ENCODE results near the gene HOXD3.

The HOXD3 gene

DNA sequence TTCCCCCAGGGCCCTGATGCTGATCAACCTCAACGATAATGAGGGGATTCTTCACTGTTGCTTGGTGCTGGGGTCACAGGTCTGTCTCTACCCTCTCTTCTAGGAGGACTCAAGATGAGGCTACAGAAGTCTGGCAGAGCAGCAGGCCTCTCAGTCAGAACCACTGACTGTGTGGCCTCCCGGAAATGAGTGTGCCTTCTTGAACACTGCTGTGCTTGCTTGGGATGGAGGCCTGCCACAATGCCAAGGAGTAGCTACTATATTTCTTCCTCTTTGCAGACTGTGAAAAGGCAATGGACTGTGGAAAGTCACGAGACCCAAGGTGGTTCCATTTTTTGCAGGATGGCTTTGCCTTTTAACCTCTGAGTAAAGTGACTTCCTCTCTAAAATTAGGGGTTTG lies 25.6 kb downstream of the HOXD3 start:
- DNase-seq: no peak

DNA sequence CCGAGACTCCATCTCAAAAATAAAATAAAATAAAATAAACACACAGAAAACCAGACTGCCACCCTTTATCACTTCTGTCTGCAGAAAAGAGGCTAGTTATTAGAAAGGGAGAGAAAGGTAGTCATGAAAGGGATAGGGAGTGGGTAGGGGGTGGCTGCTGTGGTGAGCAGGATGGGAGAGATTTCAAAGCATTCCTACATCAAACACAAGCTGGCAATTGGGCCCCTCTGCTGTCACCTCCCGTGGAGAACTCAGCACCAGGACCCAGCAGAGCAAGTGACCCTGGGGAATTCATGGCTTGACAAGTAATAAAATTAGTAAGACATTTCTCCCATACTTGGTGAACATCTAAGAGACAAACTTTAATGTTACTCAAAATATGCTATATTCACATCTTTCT lies 27.6 kb downstream of the HOXD3 start:
- DNase-seq: no peak

DNA sequence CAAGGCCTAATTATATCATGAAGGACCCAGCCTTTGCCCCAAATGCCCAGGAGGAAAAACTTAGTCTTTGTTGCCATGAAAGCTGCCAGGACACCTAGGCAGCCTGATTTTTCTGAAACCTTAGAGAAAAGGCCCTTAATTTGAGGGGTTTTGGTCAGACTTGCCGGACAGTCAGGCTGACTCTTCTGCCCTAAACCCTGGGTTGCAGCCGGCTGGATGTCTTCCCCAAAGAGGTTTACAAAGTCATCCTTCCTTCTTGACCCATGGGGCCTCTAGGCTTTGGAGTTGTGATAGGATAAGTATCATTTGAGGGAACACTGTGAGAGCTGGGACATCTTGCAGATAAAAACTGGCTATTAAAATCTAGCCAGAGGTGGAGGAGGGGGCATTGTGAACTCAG lies 28.9 kb downstream of the HOXD3 start:
- no peak for DNase-seq

DNA sequence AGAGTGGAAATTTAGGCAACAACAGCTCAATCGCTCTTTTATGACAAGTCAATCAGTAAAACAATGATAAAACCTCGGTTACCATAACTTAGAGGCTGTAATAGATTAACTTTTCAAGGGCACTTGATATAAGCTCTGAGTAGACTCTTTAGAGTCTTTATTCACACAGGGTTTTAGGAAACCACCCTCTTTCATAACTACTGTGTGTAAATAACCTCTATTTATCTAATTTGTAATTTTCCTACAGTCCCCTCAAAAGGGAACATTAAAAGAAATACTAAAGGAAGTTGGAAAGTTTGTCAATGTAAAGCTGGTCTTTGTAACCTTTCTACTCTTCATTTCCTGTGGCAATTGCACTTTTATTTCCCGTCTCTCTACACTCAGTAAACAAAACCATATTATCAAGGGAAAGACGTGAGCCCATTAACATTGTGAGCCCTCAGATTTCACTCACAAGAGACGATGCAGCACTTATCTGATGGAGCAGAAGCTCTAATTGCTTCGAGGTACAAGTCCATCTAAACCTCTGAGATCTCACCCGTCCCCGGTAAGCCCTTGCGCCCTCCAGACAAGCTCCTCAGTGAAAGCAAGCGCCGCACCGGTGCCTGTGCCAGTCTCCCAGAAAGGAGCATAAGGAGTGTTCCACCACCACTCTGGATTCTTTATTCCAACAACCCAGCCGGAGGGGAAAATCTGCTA lies 30.2 kb downstream of the HOXD3 start:
- DNase-seq: no peak

DNA sequence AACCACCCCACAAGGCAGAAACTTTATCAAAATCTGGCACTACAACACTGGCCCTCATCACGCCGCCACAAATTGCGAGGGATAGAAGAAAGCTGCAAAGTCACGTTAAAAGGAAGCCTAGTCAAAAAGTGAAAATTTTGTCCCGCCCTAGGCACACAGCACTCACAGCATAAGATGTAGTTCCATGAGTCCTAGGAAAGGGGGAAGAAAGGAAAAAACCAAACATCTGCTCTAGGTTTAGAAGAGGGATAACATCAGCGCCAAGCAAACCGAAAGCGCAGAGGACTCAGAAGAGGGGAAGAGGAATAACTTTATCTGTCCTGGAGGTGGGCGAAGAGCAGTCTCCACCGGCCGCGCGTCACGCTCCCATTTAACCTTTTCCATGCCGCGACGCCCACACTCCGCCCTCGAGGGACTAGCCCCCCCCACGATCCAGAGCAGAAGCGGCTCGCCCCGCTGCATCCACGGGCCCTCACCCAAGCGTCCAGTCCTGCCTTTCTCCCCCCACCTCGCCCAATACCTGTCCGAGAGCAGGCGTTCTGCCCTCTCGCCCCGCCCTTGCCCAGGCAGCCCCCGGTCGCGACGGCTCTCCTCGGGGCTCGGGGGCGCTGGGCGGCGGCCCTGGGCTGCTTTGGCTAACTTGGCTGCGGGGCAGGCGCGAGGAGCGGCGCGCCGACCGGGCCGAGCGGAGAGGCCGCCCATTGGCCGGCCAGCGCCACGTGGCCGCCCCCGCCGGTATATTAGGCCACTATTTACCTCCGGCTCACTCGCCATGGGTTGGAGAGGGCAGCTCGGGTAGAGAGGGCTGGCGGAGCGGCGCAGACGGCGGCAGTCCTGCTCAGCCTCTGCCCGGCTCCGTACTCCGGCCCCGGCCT lies 31.0 kb downstream of the HOXD3 start, which contains the start of gene HOXD1:
Gene HOXD1 (plus strand): TSS at position 770 of the 875 bp plus-strand sequence. CDS start 134 bp downstream, outside the sequence.
- no peak for DNase-seq

DNA sequence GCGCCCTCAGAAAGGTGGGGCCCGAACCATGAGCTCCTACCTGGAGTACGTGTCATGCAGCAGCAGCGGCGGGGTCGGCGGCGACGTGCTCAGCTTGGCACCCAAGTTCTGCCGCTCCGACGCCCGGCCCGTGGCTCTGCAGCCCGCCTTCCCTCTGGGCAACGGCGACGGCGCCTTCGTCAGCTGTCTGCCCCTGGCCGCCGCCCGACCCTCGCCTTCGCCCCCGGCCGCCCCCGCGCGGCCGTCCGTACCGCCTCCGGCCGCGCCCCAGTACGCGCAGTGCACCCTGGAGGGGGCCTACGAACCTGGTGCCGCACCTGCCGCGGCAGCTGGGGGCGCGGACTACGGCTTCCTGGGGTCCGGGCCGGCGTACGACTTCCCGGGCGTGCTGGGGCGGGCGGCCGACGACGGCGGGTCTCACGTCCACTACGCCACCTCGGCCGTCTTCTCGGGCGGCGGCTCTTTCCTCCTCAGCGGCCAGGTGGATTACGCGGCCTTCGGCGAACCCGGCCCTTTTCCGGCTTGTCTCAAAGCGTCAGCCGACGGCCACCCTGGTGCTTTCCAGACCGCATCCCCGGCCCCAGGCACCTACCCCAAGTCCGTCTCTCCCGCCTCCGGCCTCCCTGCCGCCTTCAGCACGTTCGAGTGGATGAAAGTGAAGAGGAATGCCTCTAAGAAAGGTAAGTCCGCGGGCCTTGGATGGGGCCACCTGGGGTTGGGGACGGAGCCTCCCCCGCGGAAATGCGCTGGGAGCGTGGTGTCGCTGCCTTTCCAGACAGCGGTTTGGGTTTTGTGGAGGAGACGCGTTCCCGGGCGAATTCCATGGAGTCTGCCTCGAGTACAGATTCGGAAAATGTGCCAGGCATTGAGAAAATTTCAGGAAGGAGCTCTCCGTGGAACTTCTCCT lies 31.9 kb downstream of the HOXD3 start:
- DNase-seq: no peak

DNA sequence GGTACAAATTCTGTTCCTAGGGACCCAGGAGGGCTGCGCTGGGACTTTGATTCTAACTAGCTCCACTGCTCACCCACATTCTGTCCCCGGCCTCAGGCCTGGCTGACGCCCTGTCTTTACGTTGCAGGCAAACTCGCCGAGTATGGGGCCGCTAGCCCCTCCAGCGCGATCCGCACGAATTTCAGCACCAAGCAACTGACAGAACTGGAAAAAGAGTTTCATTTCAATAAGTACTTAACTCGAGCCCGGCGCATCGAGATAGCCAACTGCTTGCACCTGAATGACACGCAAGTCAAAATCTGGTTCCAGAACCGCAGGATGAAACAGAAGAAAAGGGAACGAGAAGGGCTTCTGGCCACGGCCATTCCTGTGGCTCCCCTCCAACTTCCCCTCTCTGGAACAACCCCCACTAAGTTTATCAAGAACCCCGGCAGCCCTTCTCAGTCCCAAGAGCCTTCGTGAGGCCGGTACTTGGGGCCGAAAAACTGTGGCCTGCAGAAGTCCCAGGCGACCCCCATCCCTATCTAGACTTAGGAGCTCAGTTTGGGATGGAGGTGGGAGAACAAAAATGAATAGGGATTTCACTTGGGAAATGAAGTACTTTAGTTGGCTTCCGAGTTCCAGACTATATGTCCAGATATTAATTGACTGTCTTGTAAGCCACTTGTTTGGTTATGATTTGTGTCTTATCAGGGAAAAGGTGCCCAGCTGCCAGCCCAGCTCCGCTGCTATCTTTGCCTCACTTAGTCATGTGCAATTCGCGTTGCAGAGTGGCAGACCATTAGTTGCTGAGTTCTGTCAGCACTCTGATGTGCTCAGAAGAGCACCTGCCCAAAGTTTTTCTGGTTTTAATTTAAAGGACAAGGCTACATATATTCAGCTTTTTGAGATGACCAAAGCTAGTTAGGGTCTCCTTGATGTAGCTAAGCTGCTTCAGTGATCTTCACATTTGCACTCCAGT lies 32.9 kb downstream of the HOXD3 start:
- DNase-seq: no peak

DNA sequence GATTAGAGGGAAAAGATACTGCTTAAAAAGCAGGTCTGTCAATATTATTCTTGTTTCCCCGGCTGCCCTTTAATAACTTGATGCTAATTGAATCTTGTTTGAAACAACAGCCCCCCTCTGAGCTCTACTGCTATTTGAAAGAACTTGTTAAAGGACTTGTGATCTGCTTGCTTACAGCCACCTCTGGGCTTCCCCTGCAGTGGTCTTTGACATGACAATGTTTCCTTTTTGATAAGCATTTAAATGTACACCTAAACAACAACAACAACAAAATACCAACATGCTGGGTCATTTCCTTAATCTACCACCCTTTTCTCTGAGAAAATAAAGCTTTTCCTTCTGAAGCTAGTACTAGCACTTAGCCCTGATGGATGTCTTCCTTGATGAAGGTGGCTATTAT lies 35.2 kb downstream of the HOXD3 start:
- no peak for DNase-seq

DNA sequence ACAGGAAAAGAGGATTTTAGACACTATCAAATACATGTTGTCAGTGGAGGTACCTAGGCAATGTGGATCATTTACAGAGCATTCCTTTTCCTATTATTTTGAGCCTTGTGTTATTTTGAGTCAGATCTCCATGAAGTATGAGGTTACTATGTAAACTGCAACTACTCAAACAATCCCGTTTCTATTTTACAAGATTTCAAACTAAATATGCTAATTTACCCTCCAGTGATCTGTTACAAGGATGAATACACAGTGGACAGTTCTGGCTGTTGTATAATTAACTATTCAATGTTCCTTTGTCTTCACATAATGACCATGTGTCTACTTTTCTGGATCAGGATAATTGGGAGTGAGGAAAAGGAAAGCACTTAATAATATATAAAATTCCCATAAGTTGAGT lies 35.9 kb downstream of the HOXD3 start:
- no peak for DNase-seq

DNA sequence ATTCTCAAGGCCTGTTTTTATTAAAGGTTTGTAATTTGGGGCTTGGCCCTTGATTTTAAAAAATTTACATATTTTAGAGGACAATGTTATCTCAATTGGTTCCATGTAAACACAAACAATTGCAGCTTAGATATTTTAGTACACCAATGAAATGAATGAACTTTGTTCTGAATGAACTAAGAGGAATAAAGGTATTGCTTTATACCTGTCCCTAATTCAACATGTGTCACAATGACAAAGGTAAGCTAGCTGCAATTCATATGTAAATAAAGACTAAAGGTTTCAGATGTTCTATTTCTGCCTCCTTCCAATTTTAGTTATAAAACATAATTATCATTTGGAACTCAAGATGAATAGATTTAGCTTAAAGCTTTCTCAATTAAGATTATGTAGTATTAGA lies 42.8 kb downstream of the HOXD3 start:
- no peak for DNase-seq

DNA sequence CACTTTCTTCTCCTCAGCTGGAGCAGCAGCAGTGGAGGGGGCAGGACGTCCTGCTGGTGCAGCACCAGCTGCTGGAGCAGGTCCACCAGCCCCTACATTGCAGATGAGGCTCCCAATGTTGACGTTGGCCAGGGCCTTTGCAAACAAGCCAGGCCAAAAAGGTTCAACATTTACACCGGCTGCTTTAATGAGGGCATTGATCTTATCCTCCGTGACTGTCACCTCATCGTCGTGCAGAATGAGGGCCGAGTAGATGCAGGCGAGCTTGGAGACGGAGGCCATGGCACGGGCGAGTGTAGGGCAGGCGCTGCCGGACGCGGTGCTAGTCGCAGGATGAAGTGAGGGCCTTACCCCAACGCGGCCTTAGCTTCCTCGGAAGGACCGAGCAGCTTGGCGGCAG lies 43.9 kb downstream of the HOXD3 start:
- no peak for DNase-seq

DNA sequence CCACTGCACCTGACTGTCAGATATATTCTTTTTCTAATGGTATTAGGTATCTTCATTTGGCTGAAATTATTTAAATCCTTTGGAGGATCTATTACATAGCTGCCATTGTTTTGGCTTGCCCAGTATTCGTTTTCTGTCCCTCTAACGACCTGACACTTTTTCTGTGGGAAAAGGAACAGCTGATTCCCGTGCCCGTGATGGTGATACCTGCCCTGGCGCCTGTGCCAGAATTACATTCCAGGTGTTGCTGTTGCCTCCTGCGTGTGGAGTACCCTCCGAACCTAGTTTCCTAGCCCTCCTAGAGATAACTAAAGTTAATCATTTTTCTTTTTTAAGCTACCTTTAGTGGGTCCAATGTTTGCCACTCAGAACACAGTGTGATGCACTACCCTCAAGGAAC lies 45.4 kb downstream of the HOXD3 start:
- no peak for DNase-seq

DNA sequence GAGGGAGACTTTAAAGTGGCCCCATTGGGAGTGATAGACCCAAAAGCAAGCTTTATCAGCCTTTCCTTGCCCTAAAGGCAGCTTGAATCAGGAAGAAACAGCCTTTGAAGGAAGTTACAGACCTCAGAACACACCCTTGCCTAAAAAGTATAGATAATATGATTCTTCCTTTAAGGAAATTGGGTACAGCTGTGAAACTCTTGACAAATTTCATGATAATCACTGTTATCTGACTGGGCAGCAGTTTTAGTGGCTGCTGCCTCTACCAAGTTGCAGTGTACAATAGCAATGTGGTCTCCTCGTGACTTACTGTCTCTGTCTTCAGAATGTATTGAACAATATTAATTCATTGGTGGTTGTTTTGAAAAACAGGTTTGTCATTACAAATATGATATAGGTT lies 48.0 kb downstream of the HOXD3 start:
- DNase-seq: no peak

DNA sequence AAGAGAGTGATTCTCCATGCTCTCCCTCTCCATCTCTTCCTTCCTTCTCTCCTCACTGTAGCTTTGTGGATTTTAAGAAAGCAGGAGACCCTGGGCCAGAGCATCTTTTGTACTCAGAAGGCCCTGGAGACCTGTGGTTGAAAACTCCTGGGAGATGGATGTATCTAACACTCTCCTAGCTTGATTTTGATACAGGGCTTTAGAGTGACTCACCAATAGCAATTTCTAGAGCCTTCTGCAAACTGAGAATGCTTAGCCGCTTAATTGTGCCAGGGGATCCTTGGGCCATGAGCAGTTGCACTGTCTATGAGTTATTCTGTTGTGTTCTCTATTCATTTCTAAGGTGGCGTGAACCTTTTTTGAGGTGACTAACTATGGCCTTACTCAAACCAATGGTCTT lies 49.0 kb downstream of the HOXD3 start:
- no peak for DNase-seq

DNA sequence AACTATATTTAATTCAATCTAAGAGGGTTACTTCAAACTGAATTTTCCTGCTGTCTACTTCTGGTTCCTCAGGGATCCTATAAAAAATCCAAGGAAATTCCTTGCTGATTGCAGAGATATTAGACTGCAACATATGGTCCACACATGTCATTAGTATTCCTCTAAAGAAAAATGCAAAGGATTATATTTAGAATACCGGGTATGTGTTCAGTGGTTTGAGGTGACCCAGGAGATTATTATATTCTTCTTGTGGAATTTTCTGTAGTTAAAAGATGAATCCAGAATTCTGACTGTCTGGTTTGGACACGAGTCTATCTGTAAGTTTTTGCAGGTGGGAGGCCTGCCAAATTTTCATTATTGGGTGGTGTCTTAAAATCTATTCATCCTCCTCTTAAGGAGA lies 49.6 kb downstream of the HOXD3 start:
- no peak for DNase-seq

DNA sequence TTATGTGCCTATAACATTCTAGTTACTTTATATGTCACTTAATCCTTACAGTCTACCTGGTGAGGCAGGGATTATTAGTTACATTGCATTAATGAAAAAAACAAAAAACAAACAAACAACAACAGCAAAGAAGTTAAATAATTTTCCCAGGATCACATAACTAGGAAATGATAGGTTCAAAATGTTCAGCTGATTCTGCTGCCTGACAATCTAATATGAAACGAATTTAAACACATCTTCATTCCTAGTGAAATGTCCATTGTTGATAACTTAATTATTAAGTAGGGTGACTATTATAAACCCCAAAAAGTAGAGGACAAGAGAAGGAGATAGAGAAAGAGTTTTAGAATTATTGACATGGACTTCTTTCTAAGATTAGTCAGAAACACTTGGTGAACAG lies 54.0 kb downstream of the HOXD3 start:
- no peak for DNase-seq

DNA sequence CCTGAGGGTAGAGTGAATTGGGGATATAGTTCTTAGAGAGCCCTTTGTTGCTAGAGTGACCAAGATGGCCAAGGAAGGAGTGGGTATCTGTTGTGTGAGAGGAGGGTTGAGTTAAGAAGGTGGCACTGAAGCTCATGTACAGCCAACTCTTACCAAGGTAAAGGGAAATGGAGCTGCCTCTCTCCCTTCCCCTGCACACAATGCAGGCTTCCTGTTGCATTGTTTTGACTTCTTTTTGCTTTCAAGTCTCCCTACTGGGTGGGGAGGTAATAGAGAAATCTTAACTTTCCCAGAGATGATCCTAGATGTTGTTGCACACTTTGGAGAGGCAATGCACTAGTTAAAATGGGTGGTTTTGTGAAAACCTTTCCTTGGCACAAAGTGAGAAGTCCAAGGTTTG lies 55.2 kb downstream of the HOXD3 start:
- no peak for DNase-seq

DNA sequence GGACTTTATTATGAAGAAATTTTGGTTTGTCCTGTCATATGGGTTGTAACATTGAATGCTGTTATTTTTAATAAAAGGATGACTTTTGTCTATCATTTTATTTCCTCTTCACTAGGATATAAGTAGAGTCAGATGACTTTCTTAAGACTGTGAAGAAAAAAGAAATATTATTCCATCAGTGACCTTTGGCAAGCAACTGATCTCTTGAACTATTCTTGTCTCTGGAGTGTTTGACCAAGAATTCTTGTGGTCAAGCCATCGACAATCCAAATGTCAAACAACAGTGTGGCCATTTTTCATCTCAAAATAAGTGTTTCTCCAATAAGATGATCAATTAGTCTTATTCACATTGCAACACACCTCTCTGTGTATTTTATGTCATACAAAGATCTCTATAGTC lies 56.3 kb downstream of the HOXD3 start:
- no peak for DNase-seq

Data from NCI-H226 (cell line).